COLO668 (cell line): ENCODE measurements around the gene ADRA1B.

Experiments
- DNase-seq: peaks from one replicate; lab custom pipeline; 2025; ENCODE audit not compliant: unreplicated experiment; lab: John Stamatoyannopoulos, UW

Gene ADRA1B

DNA sequence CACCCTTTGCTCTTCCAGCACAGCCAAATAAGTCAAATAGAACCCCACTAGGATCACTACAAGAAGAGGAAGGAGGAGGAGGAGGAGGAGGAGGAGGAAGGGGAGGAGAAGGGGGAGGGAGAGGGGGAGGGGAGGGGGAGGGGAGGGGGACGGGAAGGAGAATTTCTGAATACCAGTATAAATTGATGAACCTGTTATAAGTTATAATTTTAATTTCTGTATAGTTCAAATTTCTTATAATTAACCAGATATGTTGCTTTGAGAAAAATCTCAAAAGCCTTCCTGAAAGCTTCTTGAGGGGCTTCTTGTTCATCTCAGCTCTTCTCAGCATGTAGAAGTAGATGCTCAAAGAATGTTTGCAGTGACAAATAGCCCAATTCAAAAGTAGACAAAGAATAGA lies 15.0 kb upstream of the ADRA1B start:
- no peak for DNase-seq

- DNase-seq = no peak
Measured at GRCh38 chr5:159901772-159902171, 14.5 kb upstream of the ADRA1B start.

GRCh38 chr5:159902444-159903121 lies 13.7 kb upstream of the ADRA1B start:
- no peak for DNase-seq

DNA sequence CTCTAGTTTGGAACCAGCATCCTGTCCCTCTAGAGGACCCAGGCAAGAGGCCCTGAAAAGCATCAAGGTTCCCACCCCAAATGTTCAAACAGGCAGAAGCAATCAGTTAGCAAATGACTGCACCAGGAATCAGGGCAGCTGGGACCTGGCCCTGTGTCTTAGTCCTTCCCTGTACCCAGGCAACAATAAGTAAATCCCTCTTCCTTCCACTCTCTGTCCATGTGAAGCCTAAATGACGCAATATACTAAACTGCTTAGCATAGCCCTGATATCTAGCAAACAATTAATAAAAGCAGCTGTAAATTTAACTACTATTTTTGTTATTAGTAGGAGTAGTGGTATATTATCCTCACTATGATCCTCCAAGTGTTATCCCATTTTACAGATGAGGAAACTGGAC lies 13.2 kb upstream of the ADRA1B start:
- no peak for DNase-seq

DNA sequence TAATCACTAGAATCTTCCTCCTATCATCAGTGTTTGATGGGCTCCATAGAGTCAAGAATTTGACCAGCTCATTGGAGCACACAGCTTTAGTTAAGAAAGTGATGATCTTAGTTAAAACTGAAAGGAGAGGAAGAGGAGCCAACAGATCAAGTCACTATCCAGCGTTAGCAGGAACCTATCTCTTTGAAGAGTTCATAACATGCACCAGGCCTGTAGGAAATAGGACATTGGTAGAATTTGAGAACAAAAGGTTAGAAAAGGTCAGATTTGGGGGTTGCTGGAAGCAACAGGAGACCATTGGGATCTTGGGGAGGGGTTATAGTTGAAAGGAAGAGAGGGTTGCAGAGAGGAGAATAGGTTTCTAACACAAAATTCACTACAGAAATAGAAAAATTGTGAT lies 11.4 kb upstream of the ADRA1B start:
- DNase-seq = no peak

DNA sequence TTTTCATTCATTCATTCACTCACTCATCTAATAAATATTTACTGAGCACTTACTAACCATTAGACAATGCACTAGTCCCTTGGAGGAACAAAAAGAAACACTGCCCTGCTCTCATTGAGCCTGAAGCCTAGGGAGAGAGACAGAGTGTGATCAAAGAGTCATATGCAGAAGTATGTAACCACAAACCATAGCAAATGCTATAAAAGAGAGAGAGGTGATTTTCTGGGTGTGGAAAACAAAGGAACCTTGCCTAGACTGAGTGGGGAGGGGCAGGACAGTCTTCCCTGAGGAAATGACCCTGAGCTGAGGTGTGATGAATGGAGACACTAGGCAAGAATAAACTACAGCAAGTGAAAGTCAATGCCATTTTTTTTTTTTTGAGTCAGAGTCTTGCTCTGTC lies 10.8 kb upstream of the ADRA1B start:
- DNase-seq = no peak

GRCh38 chr5:159906463-159906862 lies 9.8 kb upstream of the ADRA1B start:
- no peak for DNase-seq

GRCh38 chr5:159906943-159907342 lies 9.3 kb upstream of the ADRA1B start:
- no peak for DNase-seq

DNA sequence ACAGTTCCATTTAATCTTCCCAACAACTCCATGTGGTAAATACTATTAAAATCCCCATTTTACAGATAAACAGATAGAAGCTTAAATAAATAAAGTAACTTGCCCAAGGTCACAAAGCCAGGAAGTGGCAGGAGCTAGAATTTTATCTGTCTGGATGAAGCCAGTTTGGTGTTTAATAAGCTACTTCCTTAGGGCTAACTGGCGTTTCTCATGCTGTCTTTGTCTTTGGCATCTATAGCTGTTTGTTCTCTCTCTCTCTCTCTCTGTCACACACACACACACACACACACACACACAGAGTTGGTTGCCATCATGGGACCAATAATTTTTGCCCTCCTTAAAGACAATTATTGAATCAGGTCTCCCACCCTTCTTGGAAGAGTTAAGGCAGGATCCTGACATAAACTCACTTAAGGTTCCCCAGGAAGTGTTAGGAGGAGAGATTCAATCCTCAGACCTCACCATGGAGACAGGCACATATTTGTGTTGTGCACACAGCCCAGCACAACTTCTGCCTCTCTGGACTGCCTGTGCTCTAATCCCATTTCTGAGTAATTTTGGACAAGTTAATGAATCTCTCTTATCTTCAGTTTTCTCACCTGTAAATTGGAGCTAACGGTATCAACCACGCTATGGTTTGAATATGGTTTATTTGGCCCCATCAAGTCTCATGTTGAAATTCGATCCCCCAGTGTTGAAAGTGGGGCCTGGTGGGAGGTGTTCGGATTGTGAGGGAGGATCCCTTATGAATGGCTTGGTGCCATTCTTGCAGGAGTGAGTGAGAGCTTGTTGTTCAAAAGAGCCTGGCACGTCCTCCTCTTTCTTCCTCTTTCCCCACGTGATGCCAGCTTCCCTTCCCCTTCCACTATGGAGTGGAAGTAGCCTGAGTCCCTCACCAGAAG lies 8.3 kb upstream of the ADRA1B start:
- DNase-seq = no peak

GRCh38 chr5:159908591-159908940 lies 7.7 kb upstream of the ADRA1B start:
- DNase-seq = no peak

DNA sequence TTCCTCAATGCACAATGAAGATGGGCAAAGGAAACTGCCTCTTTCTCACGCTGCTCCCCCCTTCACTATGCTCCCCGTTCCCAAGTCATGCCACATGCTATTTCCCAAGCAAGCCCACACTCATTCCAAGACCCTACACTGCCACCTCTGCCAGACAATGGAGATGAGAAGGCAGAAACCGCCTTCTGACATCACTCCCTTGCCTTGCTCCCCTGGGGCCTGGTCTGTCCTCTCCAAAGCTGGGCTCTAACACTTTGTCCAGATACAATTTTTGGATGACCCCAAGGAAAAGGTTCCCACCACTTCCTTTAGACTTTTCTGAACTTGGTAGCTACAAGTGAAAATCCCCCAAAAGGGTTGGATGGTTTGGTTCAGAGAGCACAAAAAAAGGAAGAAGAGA lies 7.2 kb upstream of the ADRA1B start:
- DNase-seq = no peak

DNA sequence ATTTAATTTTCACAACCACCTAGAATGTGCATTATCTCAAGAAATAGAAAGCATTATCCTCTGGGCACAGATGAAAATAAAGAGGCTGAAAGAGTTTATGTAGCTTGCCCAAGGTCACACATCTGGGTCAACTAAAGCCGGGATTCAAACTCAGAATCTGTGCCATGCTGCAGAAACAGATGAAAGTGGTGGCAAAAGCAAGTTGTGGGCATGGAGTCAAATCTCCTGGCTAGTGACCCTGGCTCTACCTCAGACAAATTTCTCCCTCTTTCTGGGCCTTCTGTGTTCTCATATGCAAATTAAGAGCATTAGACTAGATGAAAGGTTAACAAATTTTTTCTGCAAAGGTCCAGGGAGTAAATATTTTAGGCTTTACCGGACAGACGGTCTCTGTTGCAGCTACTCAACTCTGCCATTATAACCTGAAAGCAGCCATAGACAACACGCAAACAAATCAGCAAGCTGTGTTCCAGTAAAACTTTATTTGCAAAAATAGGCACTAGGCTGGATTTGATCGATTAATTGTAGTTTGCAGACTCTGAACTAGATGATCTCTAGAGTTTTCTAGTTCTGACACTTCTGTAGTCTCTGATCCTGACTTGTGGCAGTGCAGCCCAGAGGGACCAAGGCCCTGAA lies 6.0 kb upstream of the ADRA1B start:
- no peak for DNase-seq

- DNase-seq = no peak
Measured at GRCh38 chr5:159910843-159911229, 5.4 kb upstream of the ADRA1B start.

DNA sequence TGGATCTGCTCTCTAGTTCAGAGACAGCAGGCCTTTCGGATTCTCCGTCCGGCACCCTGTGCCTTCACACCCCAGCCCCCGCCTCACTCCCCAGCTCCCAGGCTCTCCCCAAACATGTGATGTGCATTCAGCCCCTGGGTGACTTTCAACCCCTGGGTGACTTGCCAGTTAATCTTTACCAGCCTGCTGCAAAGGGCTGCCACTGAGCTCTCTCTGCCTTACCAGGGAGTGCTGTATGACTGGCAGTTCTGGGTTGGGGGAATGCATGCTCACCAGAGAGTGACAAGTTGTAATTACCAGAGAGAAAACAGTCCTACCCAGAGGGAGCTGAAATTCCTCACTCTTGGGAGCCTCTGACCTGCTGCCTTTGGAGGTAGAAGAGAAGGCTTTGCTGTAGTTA lies 4.9 kb upstream of the ADRA1B start:
- no peak for DNase-seq

DNA sequence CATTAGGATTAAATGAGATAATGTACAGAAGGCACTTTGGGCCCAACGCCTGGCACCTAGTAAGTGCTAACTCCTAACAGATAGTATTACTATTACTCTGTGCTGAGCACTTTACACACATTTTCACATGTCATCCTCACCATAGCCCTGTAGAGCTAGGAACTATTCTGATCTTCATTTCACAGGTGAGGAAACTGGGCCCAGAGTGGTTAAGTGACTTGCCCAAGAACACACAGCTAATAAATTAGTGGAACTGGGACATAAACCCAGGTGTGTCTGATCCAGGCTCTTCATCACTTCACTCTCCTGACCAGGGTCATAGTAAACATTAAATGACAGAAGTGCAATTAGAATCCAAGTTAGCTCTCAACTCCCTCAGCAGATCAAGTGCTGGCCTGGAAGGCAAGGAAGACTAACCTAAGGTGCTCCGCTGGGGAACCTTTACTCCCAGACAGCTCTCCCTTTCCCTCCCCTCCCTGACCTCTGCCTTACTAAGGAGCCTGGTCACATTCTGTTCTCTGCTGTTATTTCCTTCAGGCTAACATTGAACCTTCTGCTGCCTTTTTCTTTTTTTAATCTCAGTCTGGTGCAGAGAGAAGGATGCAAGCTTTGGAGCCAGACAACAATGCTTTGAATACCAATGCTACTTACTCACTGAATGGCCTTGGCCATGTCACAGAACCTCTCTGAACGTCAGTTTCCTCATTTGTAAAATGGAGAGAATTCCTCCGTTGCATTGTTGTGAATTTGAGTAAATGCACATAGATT lies 4.1 kb upstream of the ADRA1B start:
- DNase-seq = no peak

- no peak for DNase-seq
Measured at GRCh38 chr5:159913048-159913447, 3.2 kb upstream of the ADRA1B start.

- DNase-seq = no peak
Measured at GRCh38 chr5:159913501-159913900, 2.8 kb upstream of the ADRA1B start.

GRCh38 chr5:159916841-159917761 lies 819 bp downstream of the ADRA1B start:
- DNase-seq = no peak

DNA sequence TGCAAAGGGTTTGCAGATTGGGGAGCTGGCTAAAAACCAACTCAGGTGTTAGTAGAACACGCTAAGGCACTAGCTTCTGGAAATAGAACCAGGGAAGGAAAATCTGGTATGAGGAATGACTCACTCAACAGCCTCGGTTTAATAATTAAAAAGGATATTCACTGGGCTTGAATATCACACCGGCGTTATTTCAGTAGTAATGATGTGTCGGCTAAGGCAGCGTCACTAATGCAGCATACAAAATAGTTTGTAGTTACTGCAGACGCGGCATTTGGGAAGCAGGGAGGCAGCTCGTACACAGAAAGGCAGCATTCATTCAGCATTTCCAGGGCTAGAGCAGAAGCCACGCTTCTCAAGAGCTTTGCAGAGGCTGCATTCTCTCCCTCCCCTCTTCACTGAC lies 1.7 kb downstream of the ADRA1B start:
- DNase-seq = no peak

GRCh38 chr5:159921721-159922120 lies 5.4 kb downstream of the ADRA1B start:
- no peak for DNase-seq
